NCI-H146 treated with DMSO at 0.1 percent for 48 hours (cell line): Measurements from ENCODE around the gene HLA-F.
A peak's percentile ranks its signal among the peaks of the same experiment; 100 is the strongest.

Experiments used
- DNase-seq: peaks from one replicate; lab custom pipeline; 2025; ENCODE audit not compliant: unreplicated experiment; lab: John Stamatoyannopoulos, UW

The HLA-F gene

DNA sequence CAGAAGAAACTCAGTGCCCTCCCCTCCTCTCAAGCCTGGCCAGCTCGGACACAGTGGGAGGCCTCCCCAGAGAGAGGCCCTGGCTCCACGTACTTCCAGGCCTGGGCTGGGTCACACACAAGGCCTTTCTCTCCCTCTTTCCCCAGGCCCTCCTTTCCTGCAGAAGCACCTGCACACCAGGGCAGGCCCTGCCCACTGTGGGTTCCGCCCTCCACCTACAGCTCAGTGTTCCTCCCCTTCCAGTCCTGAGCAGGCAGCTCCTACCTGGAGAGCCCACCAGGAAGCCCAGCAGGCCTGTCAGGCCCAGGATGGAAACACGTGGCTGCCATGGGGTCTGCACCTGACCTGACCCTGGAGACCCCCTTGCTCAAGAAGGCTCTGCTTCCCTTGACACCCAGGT, 18.9 kb downstream of the HLA-F start:
- no peak for DNase-seq

- no peak for DNase-seq
These were observed 19.8 kb downstream of the HLA-F start for GRCh38 chr6:29743025-29743424.

- no peak for DNase-seq
These were observed 20.3 kb downstream of the HLA-F start for GRCh38 chr6:29743568-29743967.

DNA sequence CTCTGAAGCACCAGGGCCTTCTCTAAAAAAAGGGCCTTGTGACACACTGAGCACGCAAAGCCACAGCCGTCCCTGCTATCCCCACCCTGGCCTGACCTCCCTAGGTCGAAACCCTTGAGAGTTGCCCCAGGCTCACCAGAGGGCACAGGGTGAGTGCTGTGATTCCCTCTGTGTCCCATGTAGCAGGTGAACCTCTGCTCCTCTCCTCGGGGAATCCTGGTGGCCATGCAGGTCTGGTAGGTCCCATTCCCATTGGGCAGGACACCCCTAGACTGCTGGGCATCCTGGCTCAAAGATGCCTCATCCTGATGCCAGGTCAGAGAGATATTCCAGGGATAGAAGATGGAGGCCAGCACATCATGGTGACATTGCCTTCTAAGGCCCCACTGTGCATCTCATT, 20.9 kb downstream of the HLA-F start:
- DNase-seq = no peak

DNA sequence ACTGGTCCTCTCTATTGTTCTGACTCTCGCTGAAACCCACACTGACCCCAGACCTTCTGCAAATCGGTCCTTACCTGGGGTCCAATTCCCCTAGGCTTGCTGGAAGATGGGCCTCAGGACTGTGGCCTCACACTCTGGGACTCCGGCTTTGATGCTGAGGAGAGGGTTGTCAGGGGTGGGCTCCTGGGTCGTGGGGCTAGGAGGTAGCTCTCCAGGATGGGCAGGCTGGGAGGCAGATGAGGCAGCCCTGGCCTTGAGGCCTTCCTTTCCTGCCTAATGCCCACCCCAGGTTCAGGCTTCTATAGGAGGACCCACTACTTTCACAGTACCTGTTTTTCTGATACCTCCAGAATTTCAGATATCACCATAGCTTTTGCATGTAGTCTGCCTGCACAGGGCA, 21.4 kb downstream of the HLA-F start:
- no peak for DNase-seq

GRCh38 chr6:29745386-29745785, 22.2 kb downstream of the HLA-F start:
- no peak for DNase-seq

DNA sequence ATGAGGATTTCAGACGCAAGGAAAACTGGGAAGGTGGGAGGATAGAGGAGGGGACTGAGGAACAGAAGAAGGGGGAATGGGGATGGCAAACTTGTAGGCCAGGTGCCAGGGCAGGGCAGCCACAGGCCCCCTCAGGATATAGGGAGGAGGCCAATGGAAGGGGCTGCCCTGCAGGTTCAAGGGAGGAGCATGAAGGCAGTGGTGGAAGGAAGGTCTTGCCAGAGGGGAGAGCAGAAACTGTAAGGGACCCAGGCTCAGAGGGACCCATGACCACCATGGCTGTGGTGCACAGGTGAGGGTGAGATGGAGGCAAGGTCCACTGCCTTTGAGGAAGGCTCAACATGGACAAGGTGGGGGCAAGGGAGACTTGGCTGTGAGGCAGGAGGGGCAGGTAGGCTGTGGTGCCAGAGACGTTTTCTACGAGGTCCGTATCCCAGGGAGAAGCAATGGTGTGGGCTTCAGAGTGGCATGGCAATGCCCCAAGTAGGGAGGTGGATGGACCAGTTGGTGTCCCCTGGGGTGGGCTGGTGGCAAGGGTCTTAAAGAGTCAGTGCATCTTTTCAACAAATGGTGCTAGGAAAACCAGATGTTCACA, 22.7 kb downstream of the HLA-F start:
- DNase-seq = no peak

DNA sequence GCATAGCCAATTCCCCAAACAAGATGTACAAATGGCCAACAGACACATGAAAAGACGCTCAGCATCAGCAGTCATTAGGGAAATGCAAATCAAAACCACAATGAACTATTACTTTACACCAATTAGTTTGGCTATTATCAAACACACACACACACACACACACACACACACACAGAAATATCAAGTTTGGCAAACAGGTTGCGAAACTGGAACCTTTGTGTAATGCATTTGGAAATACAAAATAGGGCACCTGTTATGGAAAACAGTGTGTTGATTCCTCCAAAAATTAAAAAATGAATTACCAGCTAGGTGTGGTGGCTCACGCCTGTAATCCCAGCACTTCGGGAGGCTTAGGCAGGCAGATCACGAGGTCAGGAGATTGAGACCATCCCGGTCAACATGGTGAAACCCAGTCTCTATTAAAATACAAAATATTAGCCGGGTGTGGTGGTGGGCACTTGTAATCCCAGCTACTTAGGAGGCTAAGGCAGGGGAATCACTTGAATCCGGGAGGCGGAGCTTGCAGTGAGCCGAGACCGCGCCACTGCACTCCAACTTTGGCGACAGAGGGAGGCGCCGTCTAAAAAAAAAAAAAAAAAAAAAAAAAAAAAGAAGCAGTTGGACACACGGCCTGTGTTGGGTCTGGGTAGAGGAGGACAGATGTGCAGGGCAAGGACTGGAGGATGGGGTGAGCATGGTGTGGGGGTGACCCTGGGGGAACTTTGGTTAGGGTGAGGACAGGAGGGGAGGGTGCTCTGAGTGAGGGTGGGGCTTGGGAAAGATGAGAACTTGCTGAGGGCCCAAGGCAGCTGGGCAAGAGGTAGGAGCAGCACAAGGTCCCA, 23.8 kb downstream of the HLA-F start:
- no peak for DNase-seq

GRCh38 chr6:29747688-29748250, 24.5 kb downstream of the HLA-F start:
- no peak for DNase-seq

GRCh38 chr6:29748391-29749307, 25.4 kb downstream of the HLA-F start:
- DNase-seq = peak; percentile 78

- DNase-seq = peak; percentile 46
These were observed 26.1 kb downstream of the HLA-F start for GRCh38 chr6:29749308-29749662.

- no peak for DNase-seq
These were observed 26.4 kb downstream of the HLA-F start for GRCh38 chr6:29749668-29750067.

DNA sequence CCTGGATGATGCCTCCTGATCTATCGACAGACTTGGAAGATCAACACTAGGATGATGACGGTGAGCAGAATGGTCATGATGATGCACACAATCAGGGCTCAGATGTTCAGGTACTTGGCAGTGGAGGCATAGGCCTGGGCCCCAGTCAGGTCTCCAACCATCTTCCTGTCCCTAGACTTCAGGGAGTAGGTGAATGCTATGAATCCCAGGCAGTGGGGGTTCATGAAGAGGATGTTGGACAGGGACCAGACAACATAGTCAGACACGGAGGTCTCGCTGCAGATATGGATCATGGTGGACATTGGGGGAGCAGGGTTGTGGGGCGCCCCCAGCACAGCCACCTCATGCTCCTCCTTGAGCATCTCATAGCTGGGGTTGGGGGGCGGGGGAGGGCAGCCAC, 27.5 kb downstream of the HLA-F start:
- no peak for DNase-seq

GRCh38 chr6:29751480-29751879, 28.2 kb downstream of the HLA-F start:
- no peak for DNase-seq

DNA sequence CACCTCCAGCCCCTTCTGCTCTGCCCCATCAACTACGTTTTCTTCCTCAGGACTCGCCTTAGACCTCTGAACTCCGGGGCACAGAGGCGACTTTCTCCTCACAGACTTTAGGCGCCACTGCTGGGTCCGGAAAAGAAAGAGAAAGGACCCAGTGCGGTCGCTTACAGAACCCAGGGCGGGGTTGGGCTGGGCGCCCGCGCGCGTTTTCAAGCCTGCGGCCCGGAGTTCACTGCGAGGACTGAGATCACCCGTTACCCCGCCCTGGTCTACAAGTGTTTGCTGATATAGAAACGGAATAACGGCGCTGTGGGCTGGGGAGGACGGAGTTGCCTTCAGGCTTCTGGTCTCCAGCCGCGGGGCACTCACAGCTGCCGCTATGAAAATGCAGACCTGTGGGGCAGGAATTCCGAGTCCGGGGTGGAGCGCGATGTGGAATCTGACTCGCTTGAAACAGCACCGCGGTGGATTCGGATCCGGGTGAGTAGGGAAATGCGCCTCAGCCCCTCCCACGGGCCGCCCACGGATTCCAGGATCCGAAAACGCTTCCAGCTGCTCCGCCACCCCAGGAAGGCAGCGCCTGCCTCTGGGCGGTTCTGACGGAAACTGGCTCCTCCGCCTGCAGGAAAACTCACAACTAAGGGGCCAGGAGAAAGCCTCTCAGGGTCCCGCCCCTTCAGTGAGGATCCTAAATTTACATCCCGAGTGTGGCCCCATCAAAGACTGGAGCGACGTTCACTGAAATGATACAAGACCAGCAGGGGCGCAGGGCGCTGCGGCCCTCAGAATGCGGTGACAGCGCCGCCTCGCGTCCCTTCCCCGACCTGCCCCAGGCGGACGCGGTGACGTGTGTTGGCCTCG, 29.4 kb downstream of the HLA-F start:
- peak; percentile 65 for DNase-seq

GRCh38 chr6:29753309-29753644, 30.0 kb downstream of the HLA-F start:
- no peak for DNase-seq

GRCh38 chr6:29755295-29755871, 32.1 kb downstream of the HLA-F start:
- no peak for DNase-seq

DNA sequence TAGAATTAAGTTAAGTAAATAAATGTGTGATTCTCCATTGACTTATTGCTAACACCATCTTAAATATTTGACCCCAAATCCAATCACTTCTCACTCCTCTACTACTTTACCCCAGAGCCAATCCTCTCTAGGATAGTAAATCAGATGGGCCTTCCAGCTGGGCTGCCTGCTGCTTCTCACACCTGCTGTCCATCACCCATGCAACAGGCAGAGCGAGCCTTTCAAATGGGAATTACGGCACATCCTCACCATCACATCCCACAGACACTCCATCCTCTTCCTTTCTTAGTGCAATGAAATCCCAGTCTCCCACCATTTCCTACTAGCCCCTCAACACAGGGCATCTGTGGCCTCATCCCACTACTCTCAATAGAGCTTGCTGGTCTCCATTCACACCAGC, 34.0 kb downstream of the HLA-F start:
- DNase-seq = peak; percentile 25

DNA sequence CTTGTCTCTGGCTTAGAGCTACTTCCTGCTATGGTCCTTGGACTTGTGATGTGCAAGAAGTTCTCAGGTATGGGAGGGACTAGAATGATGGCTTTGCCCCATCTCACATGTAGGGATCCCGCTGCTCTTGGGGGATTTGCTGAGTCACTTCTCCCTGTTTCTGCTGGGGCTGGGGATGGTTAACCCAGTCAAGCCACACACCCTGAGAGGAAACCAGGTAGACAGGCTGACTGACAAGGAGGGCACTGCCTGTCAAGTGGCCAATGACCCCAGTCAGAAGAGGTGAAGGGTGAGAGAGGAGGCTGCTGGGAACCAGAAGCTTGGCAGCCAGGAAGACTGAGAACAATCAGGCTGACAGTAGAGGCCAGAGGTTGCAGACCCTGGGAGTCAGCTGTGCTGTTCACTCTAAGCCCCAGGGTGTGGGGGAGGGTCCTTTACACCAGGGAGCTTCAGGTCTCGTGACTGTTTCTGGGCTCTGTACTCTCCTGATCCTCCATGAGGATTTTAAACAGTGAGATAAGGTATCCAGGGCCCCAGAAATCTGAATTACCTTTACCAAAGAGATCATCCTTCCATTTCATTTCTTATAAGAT, 34.6 kb downstream of the HLA-F start:
- peak; percentile 21 for DNase-seq

DNA sequence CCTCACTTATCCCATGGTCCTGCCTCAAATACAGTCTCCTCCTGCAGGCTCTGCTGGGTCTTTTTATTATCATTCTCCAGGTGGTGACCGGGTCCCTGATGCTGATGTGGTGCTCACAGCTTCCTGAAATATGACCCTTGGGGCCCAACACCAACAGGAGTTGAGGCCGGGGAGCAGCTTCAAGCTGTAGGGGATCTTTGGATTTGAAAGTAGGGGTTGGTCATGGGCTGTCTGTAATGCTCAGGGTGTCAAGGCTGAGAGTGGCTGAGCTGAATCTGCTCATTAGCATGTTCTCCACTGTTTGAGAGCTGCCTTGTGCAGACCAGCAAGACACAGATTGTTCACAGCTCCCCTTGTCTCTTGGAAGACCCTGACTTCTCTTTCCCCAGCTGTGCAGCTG, 35.5 kb downstream of the HLA-F start:
- DNase-seq = peak; percentile 57
